Measurements from ENCODE around the gene CASP2.
A peak's percentile ranks its signal among the peaks of the same experiment; 100 is the strongest.

- TF ChIP-seq CTCF (IDR thresholded peaks at IDR 0.05; ENCODE audit: insufficient read depth, low read length) (peak; percentile 92), POLR2AphosphoS5 (IDR thresholded peaks at IDR 0.05; ENCODE audit: low read depth) (no peak), GABPA (IDR thresholded peaks at IDR 0.05; ENCODE audit: low read depth) (no peak), SPI1 (IDR thresholded peaks at IDR 0.05; ENCODE audit: borderline replicate concordance, low read depth) (no peak), REST (IDR thresholded peaks at IDR 0.05; ENCODE audit: insufficient replicate concordance, low read depth) (no peak)
Observed at GRCh38 chr7:143240291-143241168, 47.6 kb upstream of the CASP2 start.

Data from HL-60 (cell line).